K562 (cell line): ENCODE results near the gene ASPDH. TPM values are rescaled to one million over a fixed set of nuclear protein-coding genes. Genes with fewer than 3 reads are reported as not detected.

Experiments used
- ATAC-seq: fragments of 200-7000 bp; cut with Tn5 transposase; 3 replicates; pipeline ENCODE4 v1.9.1; 2020; ENCODE audit warnings: moderate library complexity
- BruUV-seq: library from RNA; stranded (reverse); fragments of 400-500 nt; replicated peaks from 2 replicates; lab custom pipeline; 2021; lab: Mats Ljungman, UMichigan
- CTCF ChIA-PET: fragments of 300-600 bp; formaldehyde crosslinking; extraction: SDS; loops from one replicate; lab custom pipeline; 2021; ENCODE audit warnings: low intra/inter-chr PET ratio; lab: Yijun Ruan, JAX
- POLR2A ChIA-PET: fragments of 300-600, 350-650 bp; sonication (Branson Sonifier 250); formaldehyde crosslinking; extraction: SDS; loops from one replicate; lab custom pipeline; 2021; ENCODE audit warnings: antibody characterized with exemption, inconsistent platforms; lab: Yijun Ruan, JAX
- DNase-seq, 4 experiments: peaks; one replicate each; pipeline versions ENCODE4 v3.0.0 to v3.0.0-alpha.2; 2011 to 2018; ENCODE audit warnings: low spot score in 3 of 4, mixed read lengths in 3 of 4; ENCODE audit errors: extremely low read depth in 1 of 4
- FAIRE-seq: peaks from 2 replicates; lab custom pipeline; 2011; peaks lifted over from hg19 to GRCh38; lab: Jason Lieb, UNC
- H2AFZ ChIP-seq: 2 replicates; pipeline ENCODE4 v1.6.0; 2011; ENCODE audit warnings: low read depth, low read length, control low read depth, inconsistent platforms
- H3K27ac ChIP-seq: fragments of 200-600 bp; 3 replicates; pipeline ENCODE4 v1.8.0; 2011; ENCODE audit warnings: low read depth, mild to moderate bottlenecking, control low read depth, inconsistent platforms, low read length, moderate library complexity, mixed read lengths; ENCODE audit errors: extremely low read depth
- H3K27me3 ChIP-seq, 2 experiments: fragments of 300-600 bp in 1 of 2; 2 replicates in 1 of 2; 3 replicates in 1 of 2; pipeline versions ENCODE4 v1.6.0 to v1.8.0; 2011; ENCODE audit warnings: inconsistent platforms in 2 of 2, low read length in 2 of 2, mild to moderate bottlenecking in 1 of 2, mixed read lengths in 1 of 2, moderate library complexity in 1 of 2; ENCODE audit not compliant: control insufficient read depth in 2 of 2, insufficient read depth in 2 of 2
- H3K36me3 ChIP-seq: fragments of 300-600 bp; 3 replicates; pipeline ENCODE4 v1.8.0; 2011; ENCODE audit warnings: mild to moderate bottlenecking, low read length, inconsistent platforms; ENCODE audit not compliant: control insufficient read depth, insufficient read depth
- H3K4me1 ChIP-seq, 2 experiments: fragments of 200-600 bp in 1 of 2; replicated peaks in 1 of 2; 2 replicates in 1 of 2; 3 replicates in 1 of 2; pipeline versions ENCODE4 v1.5.1 to v1.8.0; 2011; ENCODE audit warnings: inconsistent platforms in 2 of 2, low read length in 2 of 2, mild to moderate bottlenecking in 1 of 2, mixed read lengths in 1 of 2, moderate library complexity in 1 of 2; ENCODE audit not compliant: control insufficient read depth in 2 of 2, insufficient read depth in 2 of 2
- H3K4me2 ChIP-seq: 2 replicates; pipeline ENCODE4 v1.6.1; 2011; ENCODE audit warnings: low read length, control low read depth, inconsistent platforms, mixed read lengths; ENCODE audit not compliant: insufficient read depth
- H3K4me3 ChIP-seq: fragments of 200-600 bp; sonication (generic), shearing (Covaris generic); 2 replicates; pipeline ENCODE4 v1.5.1; 2016; ENCODE audit warnings: control low read depth, inconsistent platforms
- H3K79me2 ChIP-seq: fragments of 200-600 bp; 3 replicates; pipeline ENCODE4 v1.8.0; 2011; ENCODE audit warnings: low read length, inconsistent platforms; ENCODE audit not compliant: control insufficient read depth, insufficient read depth
- H3K9ac ChIP-seq, 2 experiments: 2 replicates each; pipeline versions ENCODE4 v1.6.0 to v1.6.1; 2011; ENCODE audit warnings: low read depth in 2 of 2, low read length in 2 of 2, control low read depth in 1 of 2, inconsistent platforms in 1 of 2, mild to moderate bottlenecking in 1 of 2, mixed read lengths in 1 of 2; ENCODE audit not compliant: insufficient read depth in 1 of 2
- H3K9me1 ChIP-seq: one replicate; pipeline ENCODE4 v1.6.0; 2011; ENCODE audit warnings: inconsistent platforms, mild to moderate bottlenecking, low read length, moderate library complexity; ENCODE audit not compliant: control insufficient read depth, insufficient read depth
- H3K9me3 ChIP-seq: replicated peaks from 2 replicates; pipeline ENCODE4 v1.5.1; 2011; ENCODE audit warnings: low read depth, low read length, inconsistent platforms; ENCODE audit not compliant: control insufficient read depth, insufficient read depth
- H4K20me1 ChIP-seq: replicated peaks from 2 replicates; pipeline ENCODE4 v1.6.1; 2011; ENCODE audit warnings: low read length, inconsistent platforms, mixed read lengths; ENCODE audit not compliant: control insufficient read depth, insufficient read depth
- BCOR ChIP-seq: fragments of 450-650 bp; IDR thresholded peaks from 2 replicates; pipeline ENCODE4 v1.6.1; 2016
- GATAD2A ChIP-seq: fragments of 450-650 bp; IDR thresholded peaks from 2 replicates; pipeline ENCODE4 v1.6.1; 2017
- HDAC1 ChIP-seq, 2 experiments: fragments of 450-650 bp; IDR thresholded peaks; 2 replicates each; pipeline ENCODE4 v1.6.1; 2016 to 2017; ENCODE audit warnings: inconsistent platforms in 1 of 2, mild to moderate bottlenecking in 1 of 2, moderate library complexity in 1 of 2
- KDM1A ChIP-seq, 2 experiments: fragments of 450-650 bp; IDR thresholded peaks; 2 replicates each; pipeline ENCODE4 v1.6.1; 2016; ENCODE audit warnings: mild to moderate bottlenecking in 2 of 2
- PHF20 ChIP-seq: fragments of 450-650 bp; IDR thresholded peaks from 2 replicates; pipeline ENCODE4 v1.6.1; 2018; ENCODE audit not compliant: partially characterized antibody
- ZNF354B ChIP-seq: fragments of 250-450 bp; sonication (Bioruptor Pico); IDR thresholded peaks from 2 replicates; pipeline ENCODE4 v1.4.0; 2020
- ZNF384 ChIP-seq: IDR thresholded peaks from 2 replicates; pipeline ENCODE4 v1.6.1; 2012; ENCODE audit warnings: low read depth, low read length, improper control_type of control experiment
- WGBS: fragments of 100-300 bp; shearing (Covaris generic); methylation state at CpG from one replicate; pipeline ENCODE4 v1.1.6; 2016; ENCODE audit warnings: low coverage, mixed read lengths; ENCODE audit not compliant: insufficient coverage; ENCODE audit errors: missing lambda C conversion rate; 5-methylcytosine and 5-hydroxymethylcytosine counted together
- in situ Hi-C: fragments of 300-500 bp; cut with MboI; formaldehyde crosslinking; loops from 4 replicates; pipeline ENCODE4 v1.15.0; 2018; ENCODE audit warnings: inconsistent platforms, mixed read lengths
- intact Hi-C: fragments of 100-400 bp; cut with micrococcal nuclease; formaldehyde crosslinking; loops from 2 replicates; pipeline ENCODE4 v1.14.2; 2022
- polyA plus RNA-seq, 8 experiments: library from polyadenylated mRNA; depleted of rRNA in 4 of 8; stranded (reverse) in 5 of 8; unstranded in 3 of 8; fragments of >200 nt; fragmentation: Nextera tagmentation in 2 of 8; fragmentation: Illumina TruSeq in 1 of 8; extraction: Ambion mirVana in 2 of 8; extraction: Trizol in 1 of 8; gene quantifications; 2 replicates each; pipeline versions ENCODE4 v1.2.1 to v1.2.3, GENCODE V29; 2011 to 2014; ENCODE audit warnings: inconsistent platforms in 1 of 8, missing spikeins in 1 of 8
- total RNA-seq, 7 experiments: library from RNA; depleted of rRNA in 6 of 7; stranded (reverse); fragments of >200 nt in 6 of 7; fragmentation: Illumina TruSeq in 2 of 7; extraction: Trizol in 2 of 7; gene quantifications; 2 replicates each; pipeline versions ENCODE4 v1.2.1 to v1.2.3, GENCODE V29; 2011 to 2021; ENCODE audit warnings: low replicate concordance in 1 of 7
- TF ChIP-seq, protein P1 (sequence below): fragments of 450-650 bp; IDR thresholded peaks from 2 replicates; pipeline ENCODE4 v1.6.1; 2016; ENCODE audit warnings: borderline replicate concordance
- TF ChIP-seq, protein P2 (sequence below): fragments of 450-650 bp; formaldehyde crosslinking; IDR thresholded peaks from 2 replicates; pipeline ENCODE4 v1.4.0; 2022; ENCODE audit warnings: missing genetic modification characterization

Gene ASPDH
- total and polyA plus RNA-seq, 9 of the 15 experiments (the other 6 are each of a cell fraction or from before 2014, with no cell fraction given) = not detected

- no peak for ATAC-seq
- Histone ChIP-seq H3K27ac (no peak overlapping the region), H3K9ac (no peak overlapping the region), H3K9me1 (no peaks in the 10 kb centered on the region), H2AFZ (no peak overlapping the region), H3K27me3 (no peaks in the 10 kb centered on the region), H3K4me3 (no peak overlapping the region), H3K9me3 (no peaks in the 10 kb centered on the region), H3K4me1 (peaks cover 0 to 29% of the 10 kb centered on the region in 2 experiments; a peak in 3 of 5 replicates), H4K20me1 (no peaks in the 10 kb centered on the region), H3K4me2 (no peak overlapping the region), H3K79me2 (no peaks in the 10 kb centered on the region), H3K36me3 (no peaks in the 10 kb centered on the region)
- intact Hi-C loops = no loop called here
- FAIRE-seq = no peak
- DNase-seq = no peak
- in situ Hi-C loops = no loop called here
- CTCF ChIA-PET = no interaction called here
- POLR2A ChIA-PET = no interaction called here
- WGBS = 25% methylated on average over 7 of the region's 11 CpGs
- peak; percentile 62; the same call in 1 of the 2 replicates for TF ChIP-seq BCOR
- TF ChIP-seq ZNF354B (CRISPR knock-in tag) = no peak
- TF ChIP-seq, protein P1, sequence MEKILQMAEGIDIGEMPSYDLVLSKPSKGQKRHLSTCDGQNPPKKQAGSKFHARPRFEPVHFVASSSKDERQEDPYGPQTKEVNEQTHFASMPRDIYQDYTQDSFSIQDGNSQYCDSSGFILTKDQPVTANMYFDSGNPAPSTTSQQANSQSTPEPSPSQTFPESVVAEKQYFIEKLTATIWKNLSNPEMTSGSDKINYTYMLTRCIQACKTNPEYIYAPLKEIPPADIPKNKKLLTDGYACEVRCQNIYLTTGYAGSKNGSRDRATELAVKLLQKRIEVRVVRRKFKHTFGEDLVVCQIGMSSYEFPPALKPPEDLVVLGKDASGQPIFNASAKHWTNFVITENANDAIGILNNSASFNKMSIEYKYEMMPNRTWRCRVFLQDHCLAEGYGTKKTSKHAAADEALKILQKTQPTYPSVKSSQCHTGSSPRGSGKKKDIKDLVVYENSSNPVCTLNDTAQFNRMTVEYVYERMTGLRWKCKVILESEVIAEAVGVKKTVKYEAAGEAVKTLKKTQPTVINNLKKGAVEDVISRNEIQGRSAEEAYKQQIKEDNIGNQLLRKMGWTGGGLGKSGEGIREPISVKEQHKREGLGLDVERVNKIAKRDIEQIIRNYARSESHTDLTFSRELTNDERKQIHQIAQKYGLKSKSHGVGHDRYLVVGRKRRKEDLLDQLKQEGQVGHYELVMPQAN = peak; percentile 45; the same call in 1 of the 2 replicates
- TF ChIP-seq, protein P2, sequence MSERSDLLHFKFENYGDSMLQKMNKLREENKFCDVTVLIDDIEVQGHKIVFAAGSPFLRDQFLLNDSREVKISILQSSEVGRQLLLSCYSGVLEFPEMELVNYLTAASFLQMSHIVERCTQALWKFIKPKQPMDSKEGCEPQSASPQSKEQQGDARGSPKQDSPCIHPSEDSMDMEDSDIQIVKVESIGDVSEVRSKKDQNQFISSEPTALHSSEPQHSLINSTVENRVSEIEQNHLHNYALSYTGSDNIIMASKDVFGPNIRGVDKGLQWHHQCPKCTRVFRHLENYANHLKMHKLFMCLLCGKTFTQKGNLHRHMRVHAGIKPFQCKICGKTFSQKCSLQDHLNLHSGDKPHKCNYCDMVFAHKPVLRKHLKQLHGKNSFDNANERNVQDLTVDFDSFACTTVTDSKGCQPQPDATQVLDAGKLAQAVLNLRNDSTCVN (CRISPR knock-in tag) = 0 out of 2 replicates have a peak, but pooled peaks have one; percentile 15
- TF ChIP-seq HDAC1 (IDR thresholded peaks at IDR 0.05) = peak in 1 of 2 experiments; percentile 34; a peak in 1 of 4 replicates
- peak; percentile 69 for TF ChIP-seq PHF20
- TF ChIP-seq ZNF384 = no peak
- 0 out of 2 replicates have a peak, but pooled peaks have one; percentile 39 for TF ChIP-seq GATAD2A
- peak; percentile 7 to 35; a peak in 1 of 4 replicates for TF ChIP-seq KDM1A (IDR thresholded peaks at IDR 0.05)
- no TSS peak for BruUV-seq
Measured at GRCh38 chr19:50498219-50499056, 15.3 kb downstream of the ASPDH start.
